Chondrocyte (in vitro differentiated cells): ENCODE results near the gene BCL2. TPM values are rescaled to one million over a fixed set of nuclear protein-coding genes. Genes with fewer than 3 reads are reported as not detected.
A peak's percentile ranks its signal among the peaks of the same experiment; 100 is the strongest.

Experiments
- DNase-seq: peaks from one replicate; pipeline ENCODE4 v3.0.0; 2021; ENCODE audit warnings: mixed read lengths, low spot score
- H3K27ac Mint-ChIP-seq: one replicate; pipeline ENCODE4 v1.8.0; 2021; ENCODE audit warnings: mild to moderate bottlenecking, moderate library complexity, mixed read lengths; ENCODE audit not compliant: unreplicated experiment
- H3K27me3 Mint-ChIP-seq: 2 replicates; pipeline ENCODE4 v1.8.0; 2021; ENCODE audit warnings: low read depth, mixed read lengths
- H3K36me3 Mint-ChIP-seq: 2 replicates; pipeline ENCODE4 v1.8.0; 2021; ENCODE audit warnings: low read depth, mixed read lengths
- H3K4me1 Mint-ChIP-seq: 2 replicates; pipeline ENCODE4 v1.8.0; 2021; ENCODE audit warnings: low read depth, mild to moderate bottlenecking, mixed read lengths
- H3K4me3 Mint-ChIP-seq: one replicate; pipeline ENCODE4 v1.8.0; 2021; ENCODE audit warnings: mild to moderate bottlenecking, moderate library complexity, mixed read lengths; ENCODE audit not compliant: unreplicated experiment
- H3K9me3 Mint-ChIP-seq: 2 replicates; pipeline ENCODE4 v1.8.0; 2021; ENCODE audit warnings: low read depth, mixed read lengths
- total RNA-seq: library from RNA; stranded (reverse); gene quantifications from 3 replicates; pipeline ENCODE4 v1.2.1, GENCODE V29; 2021
- TF ChIP-seq, protein P1 (sequence below): fragments of 200-600 bp; sonication (generic); IDR thresholded peaks from 2 replicates; pipeline ENCODE4 v1.5.0; 2021; ENCODE audit warnings: antibody characterized with exemption, mild to moderate bottlenecking, moderate library complexity

BCL2 gene
- total RNA-seq, 1 donor from 2014 or later: 8.6 TPM

DNA sequence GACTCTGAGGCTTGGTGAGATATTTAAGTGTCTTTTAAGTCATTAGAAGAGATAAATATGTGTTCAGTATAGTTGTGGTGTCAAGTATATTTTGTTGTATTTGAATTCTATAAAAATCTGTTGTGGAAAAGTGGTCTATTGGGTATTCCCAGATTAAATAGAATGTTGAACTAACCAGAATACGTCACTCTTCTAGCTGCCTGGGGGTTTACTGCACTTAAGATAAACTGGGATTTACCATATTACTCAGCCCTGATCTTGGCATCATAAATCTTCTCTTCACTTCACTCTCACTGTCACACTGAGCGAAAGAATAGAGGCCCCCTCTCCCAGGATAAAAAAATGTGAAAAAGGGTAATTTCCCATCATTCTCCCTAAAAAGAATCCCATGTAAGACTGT lies 129.8 kb downstream of the BCL2 start:
- DNase-seq: no peak
- Mint-ChIP-seq H3K36me3 (no peaks in the 10 kb centered on the region), H3K4me3 (no peak overlapping the region), H3K4me1 (peaks cover 28% of the 10 kb centered on the region), H3K27ac (no peak overlapping the region), H3K27me3 (no peaks in the 10 kb centered on the region), H3K9me3 (no peaks in the 10 kb centered on the region)
- TF ChIP-seq, protein P1, sequence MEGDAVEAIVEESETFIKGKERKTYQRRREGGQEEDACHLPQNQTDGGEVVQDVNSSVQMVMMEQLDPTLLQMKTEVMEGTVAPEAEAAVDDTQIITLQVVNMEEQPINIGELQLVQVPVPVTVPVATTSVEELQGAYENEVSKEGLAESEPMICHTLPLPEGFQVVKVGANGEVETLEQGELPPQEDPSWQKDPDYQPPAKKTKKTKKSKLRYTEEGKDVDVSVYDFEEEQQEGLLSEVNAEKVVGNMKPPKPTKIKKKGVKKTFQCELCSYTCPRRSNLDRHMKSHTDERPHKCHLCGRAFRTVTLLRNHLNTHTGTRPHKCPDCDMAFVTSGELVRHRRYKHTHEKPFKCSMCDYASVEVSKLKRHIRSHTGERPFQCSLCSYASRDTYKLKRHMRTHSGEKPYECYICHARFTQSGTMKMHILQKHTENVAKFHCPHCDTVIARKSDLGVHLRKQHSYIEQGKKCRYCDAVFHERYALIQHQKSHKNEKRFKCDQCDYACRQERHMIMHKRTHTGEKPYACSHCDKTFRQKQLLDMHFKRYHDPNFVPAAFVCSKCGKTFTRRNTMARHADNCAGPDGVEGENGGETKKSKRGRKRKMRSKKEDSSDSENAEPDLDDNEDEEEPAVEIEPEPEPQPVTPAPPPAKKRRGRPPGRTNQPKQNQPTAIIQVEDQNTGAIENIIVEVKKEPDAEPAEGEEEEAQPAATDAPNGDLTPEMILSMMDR: no peak

DNA sequence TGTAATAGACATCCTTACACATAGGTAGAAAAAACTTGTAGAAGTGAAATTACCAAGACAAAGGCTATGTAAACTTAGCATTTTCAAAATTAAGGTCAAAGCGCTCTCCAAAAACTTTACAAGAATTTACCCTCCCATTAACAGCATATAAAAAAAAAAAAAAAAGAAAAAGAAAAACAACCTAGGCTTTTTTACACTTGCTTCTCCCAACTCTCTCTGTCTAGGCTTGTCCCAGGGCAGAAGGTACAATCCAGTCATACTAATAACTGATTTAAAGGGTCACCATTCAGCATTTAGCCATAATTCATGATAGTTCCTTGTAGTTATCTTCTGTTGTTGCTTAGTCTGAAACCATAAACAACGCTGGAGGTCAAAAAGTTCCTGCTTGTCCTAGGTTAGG lies 130.5 kb downstream of the BCL2 start:
- no peak for DNase-seq
- Mint-ChIP-seq H3K4me1 (peaks cover 28% of the 10 kb centered on the region), H3K27ac (no peak overlapping the region), H3K36me3 (no peaks in the 10 kb centered on the region), H3K9me3 (no peaks in the 10 kb centered on the region), H3K4me3 (no peak overlapping the region), H3K27me3 (no peaks in the 10 kb centered on the region)
- TF ChIP-seq, protein P1: no peak

DNA sequence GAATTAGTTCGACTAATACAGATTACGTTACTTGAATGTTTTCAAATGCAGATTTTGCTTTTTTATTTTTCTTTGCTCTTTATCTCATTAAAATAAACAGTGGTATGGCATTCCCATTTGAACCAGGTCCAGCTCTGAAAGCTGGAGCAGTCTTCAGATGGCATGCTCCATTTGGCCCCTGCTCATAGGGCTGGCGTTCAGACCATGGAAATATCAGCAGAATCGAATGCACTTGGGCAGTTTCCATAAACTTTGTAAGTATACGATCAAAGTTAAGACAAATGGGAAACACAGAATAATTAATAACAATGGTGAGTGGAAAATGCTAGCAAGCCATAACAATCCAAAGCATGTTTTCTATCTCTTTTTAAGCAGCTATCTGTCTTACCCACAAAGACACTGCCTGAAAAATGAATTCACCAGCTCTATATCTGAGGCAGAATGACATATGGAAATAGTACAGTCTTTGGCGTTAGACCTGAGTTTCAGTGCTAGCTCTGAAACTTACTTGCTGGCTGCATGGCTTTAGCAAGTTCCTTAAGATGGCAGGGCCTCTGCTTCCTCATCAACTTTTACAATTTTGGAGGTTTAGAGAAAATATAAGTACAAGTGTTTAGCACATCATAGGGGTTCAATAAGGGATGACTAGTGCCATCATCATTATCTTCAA lies 131.6 kb downstream of the BCL2 start:
- H3K4me1 Mint-ChIP-seq: peaks cover 28% of the 10 kb centered on the region
- no peaks in the 10 kb centered on the region for H3K36me3 Mint-ChIP-seq
- DNase-seq: no peak
- no peak overlapping the region for H3K27ac Mint-ChIP-seq
- no peaks in the 10 kb centered on the region for H3K27me3 Mint-ChIP-seq
- no peaks in the 10 kb centered on the region for H3K9me3 Mint-ChIP-seq
- TF ChIP-seq, protein P1: no peak
- H3K4me3 Mint-ChIP-seq: no peak overlapping the region

DNA sequence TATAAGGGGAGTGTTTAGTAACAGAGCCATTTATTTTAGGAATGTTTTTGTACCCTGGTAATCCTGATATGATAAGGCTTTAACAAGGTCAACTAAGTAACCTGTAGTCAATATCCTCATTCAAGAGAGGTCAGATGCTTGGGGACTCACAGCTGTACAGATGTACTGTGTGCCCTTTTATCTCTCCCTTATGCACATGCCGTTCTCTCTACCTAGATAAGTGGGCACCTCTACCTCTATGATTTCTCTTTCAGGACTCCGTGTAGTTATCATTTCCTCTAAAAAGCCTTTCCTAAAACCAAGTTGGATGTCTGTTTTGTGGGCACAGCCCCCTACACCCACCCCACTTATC lies 132.4 kb downstream of the BCL2 start:
- Mint-ChIP-seq H3K9me3 (no peaks in the 10 kb centered on the region), H3K4me1 (peaks cover 28% of the 10 kb centered on the region), H3K36me3 (no peaks in the 10 kb centered on the region), H3K27ac (peak overlapping the region; percentile 34), H3K4me3 (no peak overlapping the region), H3K27me3 (no peaks in the 10 kb centered on the region)
- no peak for DNase-seq
- TF ChIP-seq, protein P1: no peak

DNA sequence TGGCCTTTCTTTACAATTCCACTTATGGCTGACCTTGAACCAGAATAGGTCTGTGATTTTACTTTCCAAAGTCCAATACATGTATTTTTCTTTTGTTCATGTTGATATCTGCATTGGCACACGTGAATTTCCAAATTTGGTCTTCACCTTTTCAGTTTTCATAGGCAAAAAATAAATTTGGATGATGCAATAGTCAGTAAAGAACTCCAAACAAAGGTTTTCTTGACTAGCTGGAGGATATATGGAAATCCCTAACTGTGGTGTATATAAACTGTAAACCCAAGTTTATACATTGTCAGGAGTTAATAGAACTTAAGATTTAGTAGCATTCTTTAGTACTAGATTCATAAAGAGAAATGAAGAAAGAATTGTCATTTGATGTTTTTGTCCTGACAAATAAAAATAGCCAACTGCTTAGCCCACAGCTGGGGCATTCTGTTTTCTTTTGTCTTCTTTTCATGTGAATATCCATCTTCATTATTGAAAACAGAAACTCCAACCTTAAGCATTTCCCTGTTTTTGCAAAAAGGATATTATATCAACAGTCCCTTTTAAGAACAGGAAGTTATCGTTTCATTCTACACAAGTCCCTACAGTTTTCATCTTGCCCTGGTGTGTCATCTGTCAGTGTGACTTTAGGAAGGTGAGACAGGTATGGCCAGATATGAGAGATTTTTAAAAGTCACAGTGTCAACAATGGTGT lies 132.9 kb downstream of the BCL2 start:
- no peak for DNase-seq
- no peaks in the 10 kb centered on the region for H3K27me3 Mint-ChIP-seq
- H3K27ac Mint-ChIP-seq: peak overlapping the region; percentile 66
- TF ChIP-seq, protein P1: no peak
- no peaks in the 10 kb centered on the region for H3K9me3 Mint-ChIP-seq
- H3K4me3 Mint-ChIP-seq: no peak overlapping the region
- no peaks in the 10 kb centered on the region for H3K36me3 Mint-ChIP-seq
- H3K4me1 Mint-ChIP-seq: peaks cover 28% of the 10 kb centered on the region
